Hepatocyte (in vitro differentiated cells): ENCODE measurements around the gene CAMKK2. TPM values are rescaled to one million over a fixed set of nuclear protein-coding genes. Genes with fewer than 3 reads are reported as not detected.

Source experiments
- DNase-seq: peaks from one replicate; pipeline ENCODE4 v3.0.0-alpha.2; 2016; ENCODE audit warnings: low spot score
- H2AFZ ChIP-seq: fragments of 200-600 bp; sonication (generic); 2 replicates; pipeline ENCODE4 v1.6.0; 2016; ENCODE audit warnings: antibody characterized with exemption, mild to moderate bottlenecking
- H3K27ac ChIP-seq: fragments of 200-600 bp; sonication (generic); 2 replicates; pipeline ENCODE4 v1.5.1; 2016; ENCODE audit warnings: mild to moderate bottlenecking
- H3K27me3 ChIP-seq: fragments of 200-600 bp; sonication (generic); 2 replicates; pipeline ENCODE4 v1.6.1; 2016
- H3K36me3 ChIP-seq: fragments of 200-600 bp; sonication (generic); replicated peaks from 2 replicates; pipeline ENCODE4 v1.5.1; 2016; ENCODE audit warnings: low read depth; ENCODE audit not compliant: insufficient read depth
- H3K4me1 ChIP-seq: fragments of 200-600 bp; sonication (generic); 2 replicates; pipeline ENCODE4 v1.5.1; 2016; ENCODE audit warnings: mild to moderate bottlenecking, moderate library complexity; ENCODE audit not compliant: insufficient read depth
- H3K4me2 ChIP-seq: fragments of 200-600 bp; sonication (generic); 2 replicates; pipeline ENCODE4 v1.6.0; 2016
- H3K4me3 ChIP-seq: fragments of 200-600 bp; sonication (generic); 2 replicates; pipeline ENCODE4 v1.5.1; 2016; ENCODE audit warnings: mild to moderate bottlenecking
- H3K79me2 ChIP-seq: fragments of 200-600 bp; sonication (generic); 2 replicates; pipeline ENCODE4 v1.6.0; 2017; ENCODE audit warnings: mild to moderate bottlenecking
- H3K9me2 ChIP-seq: fragments of 200-600 bp; sonication (generic); replicated peaks from 2 replicates; pipeline ENCODE4 v1.6.0; 2017; ENCODE audit warnings: mild to moderate bottlenecking; ENCODE audit not compliant: insufficient read depth
- H3K9me3 ChIP-seq: fragments of 200-600 bp; sonication (generic); 2 replicates; pipeline ENCODE4 v1.5.1; 2016; ENCODE audit warnings: low read depth, mild to moderate bottlenecking
- H4K20me1 ChIP-seq: fragments of 200-600 bp; sonication (generic); 2 replicates; pipeline ENCODE4 v1.6.0; 2016; ENCODE audit warnings: mild to moderate bottlenecking; ENCODE audit not compliant: insufficient read depth, poor library complexity, severe bottlenecking
- CTCF ChIP-seq: fragments of 200-600 bp; sonication (generic); IDR thresholded peaks from 2 replicates; pipeline ENCODE4 v1.5.1; 2016; ENCODE audit warnings: antibody characterized with exemption, mild to moderate bottlenecking; ENCODE audit not compliant: poor library complexity
- EZH2 ChIP-seq: fragments of 200-600 bp; sonication (generic); IDR thresholded peaks from 2 replicates; pipeline ENCODE4 v1.6.1; 2016; ENCODE audit warnings: antibody characterized with exemption, mild to moderate bottlenecking, borderline replicate concordance
- EZH2phosphoT487 ChIP-seq: fragments of 200-600 bp; sonication (generic); IDR thresholded peaks from one replicate; pipeline ENCODE4 v1.6.1; 2018; ENCODE audit warnings: antibody characterized with exemption, mild to moderate bottlenecking, low read depth, moderate library complexity; ENCODE audit not compliant: unreplicated experiment, severe bottlenecking
- WGBS: methylation state at CpG from one replicate; pipeline ENCODE4 v1.1.6; 2016; ENCODE audit warnings: low lambda C conversion rate; ENCODE audit errors: missing lambda C conversion rate; 5-methylcytosine and 5-hydroxymethylcytosine counted together
- polyA plus RNA-seq: library from polyadenylated mRNA; unstranded; fragments of >200 nt; fragmentation: Nextera tagmentation; extraction: Ambion mirVana; gene quantifications from 2 replicates; pipeline ENCODE4 v1.2.1, GENCODE V29; 2016
- total RNA-seq: library from RNA; depleted of rRNA; stranded (reverse); fragments of >200 nt; gene quantifications from 2 replicates; pipeline ENCODE4 v1.2.3, GENCODE V29; 2014

The CAMKK2 gene
- total and polyA plus RNA-seq, 2 experiments from 2014 or later: 21.5 to 21.9 TPM

- TF ChIP-seq EZH2: no peak
- no peak for TF ChIP-seq EZH2phosphoT487
- no peak for TF ChIP-seq CTCF
- H3K9me2 ChIP-seq: no peaks in the 10 kb centered on the region
- no peak overlapping the region for H2AFZ ChIP-seq
- H3K4me2 ChIP-seq: no peak overlapping the region
- no peaks in the 10 kb centered on the region for H3K79me2 ChIP-seq
- no peak overlapping the region for H3K4me3 ChIP-seq
- no peaks in the 10 kb centered on the region for H3K9me3 ChIP-seq
- DNase-seq: no peak
- H3K36me3 ChIP-seq: no peaks in the 10 kb centered on the region
- 91% methylated on average over 3 of the region's 3 CpGs for WGBS
- H4K20me1 ChIP-seq: no peaks in the 10 kb centered on the region
- peak overlapping the region; percentile 14 for H3K27ac ChIP-seq
- no peaks in the 10 kb centered on the region for H3K4me1 ChIP-seq
- H3K27me3 ChIP-seq: no peaks in the 10 kb centered on the region
These were observed 105.4 kb downstream of the CAMKK2 start for GRCh38 chr12:121191151-121191550.

- H2AFZ ChIP-seq: no peak overlapping the region
These were observed 105.9 kb downstream of the CAMKK2 start for GRCh38 chr12:121190523-121191031.

GRCh38 chr12:121189619-121190155 is 106.8 kb downstream of the CAMKK2 start:
- Histone ChIP-seq H3K27me3 (no peaks in the 10 kb centered on the region), H3K4me3 (no peak overlapping the region), H3K9me2 (no peaks in the 10 kb centered on the region), H4K20me1 (no peaks in the 10 kb centered on the region), H3K4me2 (no peak overlapping the region), H3K4me1 (no peaks in the 10 kb centered on the region), H2AFZ (no peak overlapping the region), H3K27ac (no peak overlapping the region), H3K79me2 (no peaks in the 10 kb centered on the region), H3K9me3 (no peaks in the 10 kb centered on the region), H3K36me3 (no peaks in the 10 kb centered on the region)
- 87% methylated on average over 9 of the region's 9 CpGs for WGBS
- TF ChIP-seq CTCF (no peak), EZH2 (no peak), EZH2phosphoT487 (no peak)
- DNase-seq: no peak

More at GRCh38 chr12:121190523-121191031, 105.9 kb downstream of the CAMKK2 start:
- Histone ChIP-seq H3K79me2 (no peaks in the 10 kb centered on the region), H3K27ac (peak overlapping the region; percentile 14), H3K4me3 (no peak overlapping the region), H3K9me2 (no peaks in the 10 kb centered on the region), H3K27me3 (no peaks in the 10 kb centered on the region), H3K9me3 (no peaks in the 10 kb centered on the region), H3K36me3 (no peaks in the 10 kb centered on the region), H3K4me2 (no peak overlapping the region), H4K20me1 (no peaks in the 10 kb centered on the region), H3K4me1 (no peaks in the 10 kb centered on the region)
- 70% methylated on average over 2 of the region's 2 CpGs for WGBS
- peak; percentile 35 for DNase-seq
- TF ChIP-seq EZH2phosphoT487 (no peak), EZH2 (no peak), CTCF (no peak)
